NOMO-1 (cell line): Measurements from ENCODE around the gene HP1BP3.
"Not testable (repeated sequence)": the region's sequence is repeated elsewhere in the genome, so short reads cannot be mapped to it uniquely, and the experiment has no call there.

Experiments used
- DNase-seq, 2 experiments: peaks; one replicate each; lab custom pipeline; 2025; ENCODE audit not compliant: unreplicated experiment in 2 of 2; lab: John Stamatoyannopoulos, UW

The HP1BP3 gene, protein sequence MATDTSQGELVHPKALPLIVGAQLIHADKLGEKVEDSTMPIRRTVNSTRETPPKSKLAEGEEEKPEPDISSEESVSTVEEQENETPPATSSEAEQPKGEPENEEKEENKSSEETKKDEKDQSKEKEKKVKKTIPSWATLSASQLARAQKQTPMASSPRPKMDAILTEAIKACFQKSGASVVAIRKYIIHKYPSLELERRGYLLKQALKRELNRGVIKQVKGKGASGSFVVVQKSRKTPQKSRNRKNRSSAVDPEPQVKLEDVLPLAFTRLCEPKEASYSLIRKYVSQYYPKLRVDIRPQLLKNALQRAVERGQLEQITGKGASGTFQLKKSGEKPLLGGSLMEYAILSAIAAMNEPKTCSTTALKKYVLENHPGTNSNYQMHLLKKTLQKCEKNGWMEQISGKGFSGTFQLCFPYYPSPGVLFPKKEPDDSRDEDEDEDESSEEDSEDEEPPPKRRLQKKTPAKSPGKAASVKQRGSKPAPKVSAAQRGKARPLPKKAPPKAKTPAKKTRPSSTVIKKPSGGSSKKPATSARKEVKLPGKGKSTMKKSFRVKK

DNA sequence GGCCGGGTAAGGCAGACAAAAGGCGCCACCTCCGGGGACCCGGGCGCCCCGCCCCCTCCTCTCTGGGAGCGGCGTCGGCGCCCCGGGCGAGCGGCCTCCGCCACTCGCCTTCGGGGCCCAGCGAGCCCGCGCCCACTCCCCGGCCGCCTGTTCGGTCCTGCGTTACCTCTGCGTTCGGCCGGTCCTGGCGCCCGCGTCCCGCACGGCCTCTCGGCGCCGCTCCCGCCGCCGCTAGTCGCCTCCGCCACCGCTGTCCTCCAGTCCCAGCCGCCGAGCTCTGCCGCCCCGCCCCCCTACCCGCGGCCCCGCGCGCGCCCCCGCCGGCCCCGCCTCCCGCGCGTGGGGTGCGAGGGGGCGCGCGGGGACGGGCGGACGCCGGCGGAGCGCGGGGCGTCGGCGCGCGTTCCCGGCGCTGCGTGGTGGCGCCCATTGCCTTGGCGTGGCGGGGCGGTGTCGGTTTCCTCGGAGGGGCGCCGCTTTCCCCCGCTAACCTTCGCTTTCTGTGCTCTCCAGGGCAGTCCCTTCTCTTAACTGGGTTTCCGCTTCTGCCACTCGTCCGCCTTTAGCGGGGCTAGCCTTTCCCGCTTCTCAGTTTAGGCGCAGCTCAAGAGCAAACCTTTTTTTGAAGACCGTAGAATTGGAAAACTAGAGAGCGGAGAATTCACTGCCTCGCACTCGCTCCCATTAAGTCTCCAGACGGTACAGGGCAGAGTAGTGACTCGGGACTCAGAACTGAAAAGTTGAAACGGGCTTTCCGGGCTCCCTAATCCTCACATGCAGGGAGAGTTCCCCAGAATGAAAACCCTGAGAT lies at the start of gene HP1BP3:
Gene HP1BP3, minus strand, starts transcription at position 279 of the 811 bp plus-strand sequence. CDS start 6,867 bp downstream, outside the sequence.
- peak; percentile 65 to 68 for DNase-seq

DNA sequence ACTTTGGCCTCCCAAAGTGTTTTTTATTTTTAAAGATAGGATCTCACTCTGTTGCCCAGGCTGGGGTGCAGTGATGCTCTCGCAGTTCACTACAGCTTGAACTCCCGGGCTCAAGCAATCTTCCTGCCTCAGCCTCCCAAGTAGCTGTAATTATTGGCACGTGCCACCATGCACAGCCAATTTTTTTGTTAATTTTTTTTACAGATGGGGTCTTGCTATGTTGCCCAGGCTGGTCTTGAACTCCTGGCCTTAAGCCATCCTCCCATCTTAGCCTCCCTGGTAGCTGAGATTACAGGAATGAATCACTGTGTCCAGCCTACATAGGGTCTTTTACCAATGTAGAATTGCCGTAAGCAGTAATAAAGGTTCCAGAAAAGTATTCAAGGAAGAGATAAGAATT lies 49.1 kb upstream of the HP1BP3 start:
- DNase-seq = no peak

DNA sequence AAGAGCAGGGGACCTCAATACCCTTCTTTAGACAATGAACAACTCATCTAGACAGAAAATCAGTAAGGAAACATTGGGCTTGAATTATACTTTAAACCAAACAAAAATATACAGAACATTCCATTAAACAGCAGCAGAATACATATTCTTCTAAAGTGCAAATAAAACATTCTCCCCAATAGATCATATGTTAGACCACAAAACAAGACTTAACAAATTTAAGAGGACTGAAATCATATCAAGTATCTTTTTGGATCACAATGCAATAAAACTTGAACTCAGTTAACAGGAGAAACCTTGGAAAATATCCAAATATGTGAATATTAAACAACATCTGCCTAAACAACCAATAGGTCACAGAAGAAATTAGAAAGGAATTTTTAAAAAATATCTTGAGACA lies 47.7 kb upstream of the HP1BP3 start:
- DNase-seq = no peak

DNA sequence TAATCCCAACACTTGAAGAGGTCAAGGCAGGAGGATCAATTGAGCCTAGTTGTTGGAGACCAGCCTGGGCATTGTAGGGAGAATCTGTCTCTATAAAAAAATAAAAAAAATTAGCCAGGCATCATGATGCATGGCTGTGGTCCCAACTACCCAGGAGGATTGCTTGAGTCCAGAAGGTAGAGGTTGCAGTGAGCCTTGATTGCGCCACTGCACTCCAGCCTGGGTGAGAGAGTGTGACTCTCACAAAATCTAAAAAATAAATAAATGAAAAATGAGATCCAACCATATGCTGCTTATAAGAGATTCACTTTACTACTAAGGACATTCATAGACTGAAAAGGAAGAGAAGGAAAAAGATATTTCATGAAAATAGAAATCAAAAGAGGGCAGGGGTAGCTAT lies 47.1 kb upstream of the HP1BP3 start:
- DNase-seq = no peak

DNA sequence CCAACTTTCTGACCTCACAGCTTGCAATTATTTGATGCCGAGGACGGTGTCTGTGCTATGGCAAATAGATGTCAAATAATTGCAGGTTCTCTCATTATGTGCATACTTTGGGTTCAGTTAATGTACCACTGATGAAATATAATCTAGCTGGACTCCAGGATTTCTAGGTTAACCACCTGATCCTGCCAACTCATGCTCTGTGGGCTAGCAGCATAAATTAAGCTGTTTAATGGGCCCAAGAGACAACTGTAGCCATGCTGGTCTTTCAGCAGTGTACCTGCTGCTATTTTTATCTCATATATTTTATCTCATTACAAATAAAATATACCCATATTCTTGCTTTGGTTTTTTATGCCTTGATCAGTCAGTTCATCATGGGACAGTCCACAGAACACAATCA lies 43.3 kb upstream of the HP1BP3 start:
- no peak for DNase-seq

DNA sequence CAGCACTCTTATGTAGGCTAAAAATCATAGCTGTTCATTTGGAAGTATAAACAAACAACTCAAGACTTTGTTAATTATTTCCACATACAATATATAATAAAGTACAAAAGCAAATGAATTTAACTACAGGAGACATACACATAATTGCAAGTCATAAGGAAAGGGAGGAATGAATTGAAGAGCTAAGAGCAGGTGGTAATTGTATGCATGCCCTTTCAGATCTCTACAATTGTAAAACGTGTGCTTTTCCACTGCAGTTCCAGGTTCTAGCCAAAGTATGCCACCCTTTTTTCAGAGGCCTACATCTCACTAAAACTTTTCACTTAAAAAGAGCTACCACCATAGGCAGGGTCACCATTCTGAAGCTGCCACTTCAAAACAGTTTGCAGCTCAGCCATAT lies 42.8 kb upstream of the HP1BP3 start:
- no peak for DNase-seq

DNA sequence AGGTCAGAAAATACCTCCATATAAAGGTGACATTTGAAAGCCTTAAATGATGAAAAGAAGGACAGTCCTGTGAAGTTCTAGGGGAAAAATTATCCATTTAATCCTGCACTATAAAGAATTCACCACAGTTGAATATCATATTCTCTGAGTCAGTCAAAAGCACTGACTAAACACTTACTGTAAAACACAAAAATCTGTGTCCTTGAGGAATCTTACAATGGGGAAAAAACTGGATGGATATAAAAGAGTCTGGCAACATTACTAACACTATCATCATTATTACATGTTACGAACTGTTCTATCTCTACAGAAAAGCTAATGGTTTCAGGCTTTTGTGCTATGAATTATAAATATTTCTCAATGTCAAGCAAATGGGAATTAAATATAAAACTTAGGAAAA lies 42.4 kb upstream of the HP1BP3 start:
- DNase-seq = no peak

DNA sequence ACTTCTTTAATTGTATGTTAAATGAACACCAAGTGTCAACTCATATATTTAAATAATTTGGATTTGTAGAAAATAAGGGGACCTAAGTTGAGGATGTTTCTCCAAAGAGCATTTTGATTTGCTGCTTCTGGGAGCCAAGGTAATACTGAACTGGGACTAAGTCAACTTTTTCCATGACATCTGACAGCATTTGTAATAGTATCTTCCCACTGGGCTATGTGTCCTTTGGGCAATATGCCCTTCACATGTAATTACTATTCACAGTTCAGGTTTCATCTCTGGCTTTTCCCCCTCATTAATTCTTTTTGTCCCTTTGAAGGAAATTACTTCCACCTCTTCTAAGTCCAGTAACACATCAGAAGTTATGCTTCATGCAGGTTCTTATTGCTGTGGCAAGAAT lies 36.7 kb upstream of the HP1BP3 start:
- DNase-seq = no peak

DNA sequence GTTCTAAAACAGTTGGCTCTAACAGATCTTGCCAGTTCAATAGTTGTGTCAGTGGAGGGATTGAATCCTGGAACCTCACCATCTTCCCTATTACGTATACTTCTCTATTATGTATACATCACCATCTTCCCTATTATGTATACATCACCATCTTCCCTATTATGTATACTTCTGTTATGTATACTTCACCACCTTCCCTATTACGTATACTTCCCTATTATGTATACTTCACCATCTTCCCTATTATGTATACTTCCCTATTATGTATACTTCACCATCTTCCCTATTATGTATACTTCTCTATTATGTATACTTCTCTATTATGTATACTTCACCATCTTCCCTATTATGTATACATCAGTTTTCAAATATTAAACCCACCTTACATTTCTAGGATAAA lies 34.4 kb upstream of the HP1BP3 start:
- DNase-seq = peak in 1 of 2 experiments; percentile 4

DNA sequence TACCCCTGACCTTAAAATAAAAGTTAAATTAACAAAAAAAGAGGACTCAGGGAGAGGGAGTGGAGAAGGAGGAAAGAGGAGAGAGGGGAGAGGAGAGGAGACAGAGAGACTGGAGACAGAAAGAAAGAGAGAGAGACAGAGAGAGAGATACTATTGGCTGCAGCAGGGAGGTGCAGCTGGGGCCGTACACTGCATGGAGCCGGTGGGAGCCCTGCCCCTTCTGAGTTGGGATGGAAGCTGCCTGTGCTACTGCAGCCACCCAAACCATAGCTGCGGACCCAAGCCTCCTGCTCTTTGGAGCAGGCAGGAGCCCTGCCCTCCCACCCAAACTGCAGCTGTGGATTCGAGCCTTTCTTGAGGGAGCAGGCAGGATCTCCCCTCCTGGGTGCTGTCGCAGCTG lies 32.7 kb upstream of the HP1BP3 start:
- DNase-seq = no peak

DNA sequence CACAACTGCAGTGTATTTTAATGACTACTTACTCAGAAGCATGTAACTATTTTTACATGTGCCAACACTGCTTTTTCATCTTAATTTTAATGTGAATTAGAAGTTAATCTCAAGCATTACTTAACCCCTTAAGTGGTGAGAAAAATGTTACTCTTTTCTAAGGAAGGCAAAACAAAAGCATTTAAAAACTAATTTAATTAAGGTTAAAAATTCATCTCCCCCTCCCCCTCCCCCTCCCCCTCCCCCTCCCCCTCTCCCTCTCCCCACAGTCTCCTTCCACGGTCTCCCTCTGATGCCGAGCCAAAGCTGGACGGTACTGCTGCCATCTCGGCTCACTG lies 27.4 kb upstream of the HP1BP3 start:
- no peak for DNase-seq

DNA sequence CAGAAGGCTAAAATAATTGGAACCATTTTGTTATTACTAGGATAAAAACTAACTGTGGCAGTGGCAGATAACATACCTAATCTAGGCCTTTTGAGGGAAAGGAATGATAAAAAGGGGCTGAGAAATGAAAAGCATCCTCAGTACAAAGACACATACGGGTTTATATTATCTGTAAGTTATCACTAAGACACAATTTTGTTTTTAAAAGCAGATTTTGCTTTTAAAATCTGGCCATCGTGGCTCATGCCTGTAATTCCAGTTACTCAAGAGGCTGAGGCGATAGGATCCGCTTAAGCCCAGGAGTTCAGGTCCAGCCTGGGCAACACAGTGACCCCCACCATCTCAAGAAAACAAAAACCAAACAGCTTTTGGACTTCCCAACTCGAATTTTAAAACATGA lies 24.8 kb upstream of the HP1BP3 start:
- DNase-seq = no peak

DNA sequence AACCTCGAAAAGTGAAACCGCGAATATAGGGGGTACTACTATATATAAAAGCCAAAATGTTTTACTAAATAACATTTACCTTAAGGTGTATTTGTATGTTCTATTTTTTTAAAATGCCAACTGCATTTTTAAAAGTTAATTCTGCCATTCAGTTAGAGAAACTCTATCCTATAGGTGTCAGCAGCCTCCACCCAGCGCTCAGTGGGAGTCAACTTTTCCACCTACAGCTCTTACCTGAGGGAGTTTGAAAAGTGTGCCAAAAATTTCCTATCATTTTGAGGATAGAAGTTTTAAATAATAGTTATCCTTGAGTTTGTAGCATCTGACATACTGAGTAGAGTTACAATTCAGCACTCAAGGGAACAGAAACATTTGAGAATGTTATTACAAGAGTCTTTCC lies 6.1 kb upstream of the HP1BP3 start:
- no peak for DNase-seq

DNA sequence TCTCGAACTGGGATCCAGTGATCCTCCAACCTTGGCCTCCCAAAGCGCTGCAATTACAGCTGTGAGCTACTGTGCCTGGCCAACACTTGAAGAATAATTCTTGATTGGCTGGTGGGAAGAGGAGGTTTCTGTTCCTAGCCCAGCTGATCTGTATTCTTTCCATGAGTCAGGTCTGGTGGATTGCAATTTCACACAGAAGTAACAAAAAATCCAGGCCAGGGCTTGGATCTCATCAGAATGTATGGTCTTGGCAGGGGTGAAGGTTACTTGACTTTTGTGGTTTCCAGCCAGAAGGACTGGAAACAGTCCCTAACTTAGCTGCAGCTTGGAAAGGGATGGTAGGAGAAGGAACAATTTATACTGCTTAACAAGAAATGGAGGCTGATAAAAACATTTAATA lies 5.1 kb upstream of the HP1BP3 start:
- no peak for DNase-seq

DNA sequence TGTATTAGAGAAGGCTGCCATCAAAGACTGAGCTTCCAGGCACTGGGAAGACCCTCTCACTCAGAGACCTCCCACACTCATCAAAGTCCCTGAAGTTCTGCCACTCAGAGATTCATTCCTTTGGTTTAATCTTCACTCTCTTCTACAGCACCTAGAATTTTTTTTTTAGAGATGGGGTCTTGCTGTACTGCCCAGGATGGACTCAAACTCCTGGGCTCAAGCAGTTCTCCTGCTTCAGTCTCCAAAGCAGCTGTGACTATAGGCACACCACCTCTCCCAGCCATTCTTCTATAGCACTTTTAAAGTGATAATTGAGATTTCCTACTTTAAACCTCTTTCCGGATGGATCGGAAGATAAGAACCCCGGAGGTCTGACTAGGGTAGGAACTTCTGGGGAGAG lies 3.7 kb upstream of the HP1BP3 start:
- DNase-seq = no peak

DNA sequence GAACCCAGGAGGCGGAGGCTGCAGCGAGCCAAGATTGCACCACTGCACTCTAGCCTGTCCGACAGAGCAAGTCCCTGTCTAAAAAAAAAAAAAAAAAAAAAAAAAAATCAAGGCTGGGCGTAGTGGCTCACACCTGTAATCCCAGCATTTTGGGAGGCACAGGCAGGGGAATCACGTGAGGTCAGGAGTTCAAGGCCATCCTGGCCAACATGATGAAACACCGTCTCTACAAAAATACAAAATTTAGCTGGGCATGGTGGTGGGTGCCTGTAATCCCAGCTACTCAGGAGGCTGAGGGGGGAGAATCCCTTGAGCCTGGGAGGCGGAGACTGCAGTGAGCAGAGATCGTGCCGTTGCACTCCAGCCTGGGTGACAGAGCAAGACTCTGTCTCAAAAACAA lies 2.5 kb upstream of the HP1BP3 start:
- not testable (repeated sequence) for DNase-seq

DNA sequence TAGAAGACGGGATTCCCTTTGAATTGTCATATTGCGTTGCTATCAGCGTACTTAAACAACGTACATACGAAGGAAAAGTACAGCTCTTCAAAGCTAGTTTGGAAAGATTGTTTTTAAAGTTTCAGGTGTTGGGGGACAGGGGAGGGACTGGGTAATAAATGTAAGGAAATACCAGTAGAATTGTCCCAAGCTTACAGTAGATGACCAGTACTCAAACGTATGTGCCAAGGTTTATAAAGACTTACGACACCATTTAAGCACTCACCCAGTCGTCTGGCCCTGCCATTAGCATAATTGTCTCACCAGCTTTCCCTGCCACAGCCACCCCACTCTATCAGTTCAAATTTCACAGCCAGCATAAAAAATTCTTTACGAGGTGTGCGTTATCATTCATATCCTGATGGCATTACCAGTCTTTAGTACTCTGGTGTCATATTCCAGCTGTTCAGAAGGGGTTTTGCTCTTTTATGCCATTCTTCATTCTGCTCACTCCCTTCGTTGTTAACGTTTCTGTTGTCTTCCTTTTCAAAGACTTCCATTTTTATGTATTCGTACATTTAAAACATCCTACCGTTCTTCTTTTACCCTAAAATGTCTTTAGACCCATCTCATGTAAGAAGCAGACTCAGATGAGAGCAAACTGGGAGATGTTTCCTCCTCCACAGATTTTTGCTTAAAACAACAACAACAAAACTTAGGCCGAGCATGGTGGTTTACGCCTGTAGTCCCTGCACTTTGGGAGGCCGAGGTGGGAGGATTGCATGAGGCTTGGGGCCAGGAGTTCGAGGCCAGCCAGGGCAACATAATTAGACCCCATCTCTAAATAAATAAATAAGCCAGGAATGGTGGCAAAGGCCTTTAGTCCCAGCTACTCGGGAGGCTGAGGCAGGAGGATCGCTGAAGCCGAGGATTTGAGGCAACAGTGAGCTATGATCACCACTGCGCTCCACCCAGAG lies 1.0 kb upstream of the HP1BP3 start:
- DNase-seq = peak; percentile 72 to 73

DNA sequence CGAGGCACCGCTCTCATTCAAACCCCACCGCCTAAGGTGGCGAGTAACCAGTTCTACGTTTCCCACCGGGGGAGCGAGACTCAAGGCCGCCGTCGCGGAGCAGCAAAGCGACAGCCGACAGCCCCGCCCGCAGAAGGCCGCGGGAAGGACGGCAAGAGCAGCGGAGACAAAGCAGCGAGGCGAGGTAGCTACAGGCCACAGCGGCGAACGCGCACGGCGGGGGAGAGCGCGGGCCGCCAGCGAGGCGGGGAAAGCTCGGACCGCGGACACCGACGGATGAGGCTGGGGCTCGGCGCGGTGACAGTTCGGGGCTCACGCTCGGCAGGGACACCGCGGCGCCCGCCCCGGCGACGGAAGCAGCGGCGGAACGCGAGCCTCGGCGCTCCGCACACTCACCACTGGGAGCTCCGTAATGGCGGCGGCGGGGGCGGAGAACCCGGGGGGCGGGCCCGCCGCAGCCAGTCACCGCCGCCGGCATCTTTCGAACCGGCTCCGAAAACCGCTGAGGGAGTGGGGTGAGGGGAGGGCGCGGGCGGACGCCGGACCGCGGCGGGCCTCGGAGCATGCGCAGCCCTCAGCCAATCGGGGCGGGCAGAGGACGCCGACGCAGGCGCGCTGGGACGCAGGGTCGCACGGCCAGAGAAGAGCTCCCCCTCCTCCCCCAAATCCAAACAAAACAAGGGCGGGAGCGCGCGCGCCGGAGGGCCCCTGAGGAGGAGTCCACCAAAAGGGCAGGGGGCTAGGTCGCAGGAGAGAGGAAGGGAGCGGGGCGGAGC lies 666 bp downstream of the HP1BP3 start:
- peak; percentile 92 to 99 for DNase-seq

DNA sequence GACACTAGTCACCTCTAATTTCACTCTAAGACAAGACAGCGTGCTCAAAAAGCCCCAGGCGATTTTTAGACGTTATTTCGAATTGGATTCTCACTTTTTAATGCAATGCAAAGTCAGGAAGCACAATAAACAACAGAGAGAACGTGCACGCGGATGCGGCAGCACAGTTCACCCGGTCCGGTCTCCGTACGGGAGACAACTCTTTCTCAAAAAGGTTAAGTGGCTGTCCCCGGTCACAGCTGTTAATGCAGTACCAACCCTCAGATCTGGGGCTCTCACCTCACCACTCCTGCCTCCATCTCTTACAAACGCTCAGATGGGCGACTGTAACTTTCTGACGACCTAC lies 1.2 kb downstream of the HP1BP3 start:
- no peak for DNase-seq

DNA sequence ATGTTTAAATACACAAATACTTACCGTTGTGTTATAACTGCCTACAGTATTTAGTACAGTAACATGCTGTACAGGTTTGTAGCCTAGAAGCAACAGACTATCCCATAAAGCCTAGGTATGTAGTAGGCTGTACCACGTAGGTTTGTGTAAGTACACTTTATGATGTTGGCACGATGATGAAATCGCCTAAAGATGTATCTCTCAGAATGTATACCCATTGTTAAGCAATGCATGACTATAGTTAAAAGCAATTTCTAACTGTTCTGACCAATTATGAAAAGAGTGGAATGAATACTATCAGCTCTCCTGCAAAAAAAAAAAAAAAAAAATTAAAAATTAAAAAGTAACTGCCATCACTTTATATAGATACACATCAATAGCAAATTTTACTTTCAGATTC lies 11.4 kb downstream of the HP1BP3 start:
- no peak for DNase-seq
